Suppressor macrophage treated with lipopolysaccharide for 1 hour (primary cell): ENCODE measurements around the gene KIF15.
A peak's percentile ranks its signal among the peaks of the same experiment; 100 is the strongest.
"Not testable (repeated sequence)": the region's sequence is repeated elsewhere in the genome, so short reads cannot be mapped to it uniquely, and the experiment has no call there.

Source experiments
- DNase-seq, 3 donors: peaks; one replicate each; pipeline ENCODE4 v3.0.0-alpha.2; 2020 to 2022

KIF15 gene, protein sequence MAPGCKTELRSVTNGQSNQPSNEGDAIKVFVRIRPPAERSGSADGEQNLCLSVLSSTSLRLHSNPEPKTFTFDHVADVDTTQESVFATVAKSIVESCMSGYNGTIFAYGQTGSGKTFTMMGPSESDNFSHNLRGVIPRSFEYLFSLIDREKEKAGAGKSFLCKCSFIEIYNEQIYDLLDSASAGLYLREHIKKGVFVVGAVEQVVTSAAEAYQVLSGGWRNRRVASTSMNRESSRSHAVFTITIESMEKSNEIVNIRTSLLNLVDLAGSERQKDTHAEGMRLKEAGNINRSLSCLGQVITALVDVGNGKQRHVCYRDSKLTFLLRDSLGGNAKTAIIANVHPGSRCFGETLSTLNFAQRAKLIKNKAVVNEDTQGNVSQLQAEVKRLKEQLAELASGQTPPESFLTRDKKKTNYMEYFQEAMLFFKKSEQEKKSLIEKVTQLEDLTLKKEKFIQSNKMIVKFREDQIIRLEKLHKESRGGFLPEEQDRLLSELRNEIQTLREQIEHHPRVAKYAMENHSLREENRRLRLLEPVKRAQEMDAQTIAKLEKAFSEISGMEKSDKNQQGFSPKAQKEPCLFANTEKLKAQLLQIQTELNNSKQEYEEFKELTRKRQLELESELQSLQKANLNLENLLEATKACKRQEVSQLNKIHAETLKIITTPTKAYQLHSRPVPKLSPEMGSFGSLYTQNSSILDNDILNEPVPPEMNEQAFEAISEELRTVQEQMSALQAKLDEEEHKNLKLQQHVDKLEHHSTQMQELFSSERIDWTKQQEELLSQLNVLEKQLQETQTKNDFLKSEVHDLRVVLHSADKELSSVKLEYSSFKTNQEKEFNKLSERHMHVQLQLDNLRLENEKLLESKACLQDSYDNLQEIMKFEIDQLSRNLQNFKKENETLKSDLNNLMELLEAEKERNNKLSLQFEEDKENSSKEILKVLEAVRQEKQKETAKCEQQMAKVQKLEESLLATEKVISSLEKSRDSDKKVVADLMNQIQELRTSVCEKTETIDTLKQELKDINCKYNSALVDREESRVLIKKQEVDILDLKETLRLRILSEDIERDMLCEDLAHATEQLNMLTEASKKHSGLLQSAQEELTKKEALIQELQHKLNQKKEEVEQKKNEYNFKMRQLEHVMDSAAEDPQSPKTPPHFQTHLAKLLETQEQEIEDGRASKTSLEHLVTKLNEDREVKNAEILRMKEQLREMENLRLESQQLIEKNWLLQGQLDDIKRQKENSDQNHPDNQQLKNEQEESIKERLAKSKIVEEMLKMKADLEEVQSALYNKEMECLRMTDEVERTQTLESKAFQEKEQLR (N-terminal part only)

GRCh38 chr3:44761424-44762169 lies at the start of gene KIF15, which contains the start of gene KIAA1143:
KIF15 (plus strand) TSS chr3:44761794; CDS start chr3:44761866, 72 bp downstream.
KIAA1143 (minus strand) TSS chr3:44761619; CDS start chr3:44761602, 17 bp downstream.
- DNase-seq: peak; percentile 99 to 100 (median 99)

DNA sequence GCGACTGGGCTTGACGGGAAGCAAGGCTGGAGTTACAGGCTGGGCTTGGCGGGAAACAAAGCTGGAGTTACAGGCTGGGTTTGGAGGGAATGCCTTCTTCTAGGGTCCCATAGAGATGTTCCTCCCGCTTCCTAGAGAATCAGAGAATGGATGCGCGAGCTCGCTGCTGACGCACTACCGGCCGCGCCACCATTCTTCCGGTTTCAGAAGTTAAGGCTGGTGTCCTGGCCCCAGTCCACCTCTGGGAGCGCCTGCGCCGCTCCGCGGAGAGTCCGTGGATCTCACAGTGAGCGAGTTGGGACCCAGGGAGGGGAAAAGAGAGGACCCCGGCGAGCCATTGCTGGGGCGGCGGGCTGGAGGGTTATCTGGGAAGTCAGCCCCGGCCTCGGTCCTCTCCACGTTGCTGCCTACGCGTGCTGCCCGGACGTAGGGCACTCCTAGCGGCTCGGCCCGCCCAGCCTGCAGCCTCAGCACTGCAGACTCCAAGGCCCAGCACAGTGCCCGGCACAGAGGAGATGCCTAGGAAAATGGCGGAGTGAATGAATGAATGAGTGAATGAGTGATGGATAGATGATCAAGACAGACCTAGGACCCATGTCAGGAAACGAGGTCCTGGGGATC lies 49.0 kb upstream of the KIF15 start, which contains the start of gene ZNF502:
Gene ZNF502 (plus strand): TSS at position 206 of the 621 bp plus-strand sequence. CDS start 7,602 bp downstream, outside the sequence.
- DNase-seq: peak; percentile 76 to 90 (median 82)

DNA sequence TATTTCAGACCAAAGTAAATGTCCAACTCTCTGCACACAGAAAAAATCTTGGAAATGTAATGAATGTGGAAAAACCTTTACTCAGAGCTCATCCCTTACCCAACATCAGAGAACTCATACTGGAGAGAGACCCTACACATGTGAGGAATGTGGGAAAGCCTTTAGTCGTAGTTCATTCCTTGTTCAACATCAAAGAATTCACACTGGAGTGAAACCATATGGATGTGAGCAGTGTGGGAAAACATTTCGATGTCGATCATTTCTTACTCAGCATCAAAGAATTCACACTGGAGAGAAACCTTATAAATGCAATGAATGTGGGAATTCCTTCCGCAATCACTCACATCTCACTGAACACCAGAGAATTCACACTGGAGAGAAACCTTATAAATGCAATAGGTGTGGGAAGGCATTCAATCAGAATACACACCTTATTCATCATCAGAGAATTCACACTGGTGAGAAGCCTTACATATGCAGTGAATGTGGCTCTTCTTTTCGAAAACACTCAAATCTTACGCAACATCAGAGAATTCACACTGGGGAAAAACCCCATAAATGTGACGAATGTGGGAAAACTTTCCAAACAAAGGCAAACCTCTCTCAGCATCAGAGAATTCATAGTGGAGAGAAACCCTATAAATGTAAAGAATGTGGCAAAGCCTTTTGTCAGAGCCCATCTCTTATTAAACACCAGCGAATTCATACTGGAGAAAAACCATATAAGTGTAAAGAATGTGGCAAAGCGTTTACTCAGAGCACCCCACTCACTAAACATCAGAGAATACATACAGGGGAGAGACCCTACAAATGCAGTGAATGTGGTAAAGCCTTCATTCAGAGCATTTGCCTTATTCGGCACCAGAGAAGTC lies 40.1 kb upstream of the KIF15 start:
- DNase-seq: peak in 2 of 3 donors; percentile 1 to 2

DNA sequence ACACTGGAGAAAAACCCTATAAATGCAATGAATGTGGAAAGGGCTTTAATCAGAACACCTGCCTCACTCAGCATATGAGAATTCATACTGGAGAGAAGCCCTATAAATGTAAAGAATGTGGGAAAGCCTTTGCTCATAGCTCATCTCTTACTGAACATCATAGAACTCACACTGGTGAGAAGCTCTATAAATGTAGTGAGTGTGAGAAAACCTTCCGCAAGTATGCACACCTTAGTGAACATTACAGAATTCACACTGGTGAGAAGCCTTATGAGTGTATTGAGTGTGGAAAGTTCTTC lies 39.5 kb upstream of the KIF15 start:
- DNase-seq: peak in 1 of 3 donors; percentile 16

DNA sequence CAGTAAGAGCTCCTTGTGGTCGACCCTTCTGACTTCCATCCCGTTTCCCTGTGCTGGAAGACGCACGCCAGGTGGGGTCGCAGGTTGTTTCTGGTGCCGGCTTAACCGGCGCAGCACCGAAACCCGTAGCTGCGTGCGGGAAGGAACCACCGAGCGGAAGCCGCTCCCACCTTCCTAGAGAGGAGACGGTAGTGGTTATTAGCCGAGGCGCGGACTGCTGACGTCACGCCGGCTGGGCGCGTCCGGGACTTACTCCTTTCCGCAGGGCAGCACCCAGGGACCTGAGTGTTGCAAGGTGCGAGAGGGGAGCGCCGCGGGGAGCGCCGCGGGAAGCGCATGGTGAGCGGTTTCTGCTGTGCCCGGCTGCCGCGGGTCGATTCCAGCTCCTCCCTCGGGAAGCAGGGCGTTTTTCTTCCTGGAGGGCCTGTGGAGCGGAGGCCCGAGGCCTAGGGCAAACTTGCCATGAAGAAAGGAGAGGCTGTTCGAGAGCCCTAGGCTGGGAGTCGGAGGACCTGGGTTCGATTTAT lies 32.1 kb upstream of the KIF15 start, which contains the start of gene ZNF501:
Gene ZNF501 (plus strand): TSS at position 252 of the 527 bp plus-strand sequence. CDS start 4,787 bp downstream, outside the sequence.
- DNase-seq: peak; percentile 81 to 94 (median 90)

DNA sequence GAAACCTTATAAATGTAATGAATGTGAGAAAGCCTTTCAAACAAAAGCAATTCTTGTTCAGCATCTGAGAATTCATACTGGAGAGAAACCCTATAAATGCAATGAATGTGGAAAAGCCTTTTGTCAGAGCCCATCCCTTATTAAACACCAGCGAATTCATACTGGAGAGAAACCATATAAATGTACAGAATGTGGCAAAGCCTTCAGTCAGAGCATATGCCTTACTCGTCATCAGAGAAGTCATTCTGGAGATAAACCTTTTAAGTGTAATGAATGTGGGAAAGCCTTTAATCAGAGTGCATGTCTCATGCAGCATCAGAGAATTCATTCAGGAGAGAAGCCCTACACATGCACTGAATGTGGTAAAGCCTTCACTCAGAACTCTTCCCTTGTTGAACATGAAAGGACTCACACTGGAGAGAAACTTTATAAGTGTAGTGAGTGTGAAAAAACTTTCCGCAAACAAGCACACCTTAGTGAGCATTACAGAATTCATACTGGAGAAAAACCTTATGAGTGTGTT lies 26.9 kb upstream of the KIF15 start:
- peak in 1 of 3 donors; percentile 16 for DNase-seq

GRCh38 chr3:44761101-44761423 lies 532 bp upstream of the KIF15 start:
- no peak for DNase-seq

DNA sequence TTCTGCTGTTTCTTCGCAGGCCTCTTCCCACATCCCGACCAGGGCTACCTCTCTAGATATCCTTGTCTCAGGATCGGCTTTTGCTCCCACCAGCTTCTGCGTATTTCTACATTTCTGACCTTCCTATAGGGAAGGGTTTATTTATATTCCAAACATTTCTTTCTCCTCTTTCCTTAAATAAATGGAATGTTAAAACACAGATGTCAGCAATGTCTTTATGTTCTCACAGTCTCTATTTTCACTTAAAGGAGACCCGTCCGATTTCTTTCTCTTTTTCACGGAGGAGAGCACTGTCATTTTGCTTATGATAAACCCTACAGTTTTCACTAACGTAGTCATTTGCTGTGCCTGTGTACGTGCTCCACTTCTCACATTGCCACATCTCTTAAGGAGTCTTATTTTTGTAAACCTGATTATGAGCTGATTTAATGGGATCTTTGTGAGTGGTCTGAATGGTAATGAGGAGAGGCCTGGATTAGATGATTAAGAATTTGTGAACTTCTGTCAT lies 630 bp downstream of the KIF15 start:
- peak in 1 of 3 donors; percentile 1 for DNase-seq

- no peak for DNase-seq
Measured at GRCh38 chr3:44762690-44763089, 1.1 kb downstream of the KIF15 start.

DNA sequence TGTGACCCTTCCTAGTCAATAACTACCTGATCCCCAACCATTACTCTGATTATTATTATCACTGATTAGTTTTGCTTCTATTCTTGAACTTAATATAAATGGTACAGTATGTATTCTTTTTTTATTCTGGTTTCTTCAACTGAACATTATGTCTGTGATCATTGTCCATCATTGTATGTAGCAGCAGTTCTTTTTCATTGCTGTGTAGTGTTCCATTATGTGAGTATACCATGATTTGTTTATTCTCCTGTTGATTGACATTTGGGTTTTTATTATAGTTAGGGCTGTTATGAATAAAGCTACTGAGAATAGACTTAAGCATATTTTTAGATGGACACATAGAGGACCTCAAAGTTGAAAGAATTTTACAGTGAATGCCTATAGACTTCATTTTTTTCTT lies 2.7 kb downstream of the KIF15 start:
- no peak for DNase-seq

DNA sequence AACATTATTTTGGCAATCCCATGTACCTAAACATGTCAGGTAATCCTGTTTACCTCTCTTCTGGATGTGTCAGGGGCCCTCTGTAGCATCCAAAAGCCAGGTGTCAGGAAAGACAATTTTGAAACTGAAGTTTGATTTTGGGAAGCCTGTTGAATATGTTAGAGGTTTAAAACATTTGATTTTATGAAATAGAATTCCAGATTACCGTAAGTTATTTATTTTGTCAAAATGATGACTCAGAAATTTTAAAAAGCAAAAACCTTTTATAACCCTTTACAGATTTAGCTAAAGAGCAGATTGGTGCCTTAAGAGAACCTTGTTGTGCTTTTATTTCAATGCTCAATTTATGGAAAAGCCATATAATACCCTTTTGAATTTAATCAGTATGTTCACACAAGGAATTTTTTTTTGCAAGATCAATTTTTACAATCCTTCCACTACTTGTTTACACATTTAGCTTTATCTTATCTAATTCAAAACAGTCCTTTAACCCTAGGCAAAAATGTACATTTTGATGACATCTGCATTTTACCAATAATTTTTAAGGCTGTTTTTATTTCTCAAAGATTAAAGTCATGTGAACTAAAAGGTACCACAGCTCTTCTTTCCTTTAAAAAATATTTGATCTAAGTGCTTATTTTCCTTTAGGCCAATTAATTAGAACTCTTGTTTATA lies 10.0 kb downstream of the KIF15 start:
- no peak for DNase-seq

GRCh38 chr3:44772099-44772442 lies 10.5 kb downstream of the KIF15 start:
- no peak for DNase-seq

- no peak for DNase-seq
Measured at GRCh38 chr3:44782891-44783290, 21.3 kb downstream of the KIF15 start.

- DNase-seq: no peak
Measured at GRCh38 chr3:44795197-44795596, 33.6 kb downstream of the KIF15 start.

GRCh38 chr3:44802011-44802410 lies 40.4 kb downstream of the KIF15 start:
- DNase-seq: peak; percentile 20 to 44 (median 30)

- DNase-seq: no peak
Measured at GRCh38 chr3:44803298-44803697, 41.7 kb downstream of the KIF15 start.

GRCh38 chr3:44805960-44806359 lies 44.4 kb downstream of the KIF15 start:
- DNase-seq: no peak

DNA sequence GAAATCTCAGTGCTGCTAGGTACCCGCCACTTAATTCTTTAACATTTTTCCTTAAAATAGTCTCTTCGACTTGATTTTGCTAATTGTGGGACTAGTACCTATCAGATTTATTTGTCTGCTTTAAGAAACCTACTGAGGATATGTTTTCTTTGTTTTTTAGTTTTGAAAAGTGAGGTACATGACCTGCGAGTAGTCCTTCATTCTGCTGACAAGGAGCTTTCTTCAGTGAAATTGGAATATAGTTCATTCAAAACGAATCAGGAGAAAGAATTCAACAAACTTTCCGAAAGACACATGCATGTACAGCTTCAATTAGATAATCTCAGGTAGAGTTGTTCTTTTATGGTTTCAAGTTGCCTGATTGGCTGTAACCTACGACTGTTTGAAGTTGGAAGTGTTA lies 53.2 kb downstream of the KIF15 start:
- no peak for DNase-seq

DNA sequence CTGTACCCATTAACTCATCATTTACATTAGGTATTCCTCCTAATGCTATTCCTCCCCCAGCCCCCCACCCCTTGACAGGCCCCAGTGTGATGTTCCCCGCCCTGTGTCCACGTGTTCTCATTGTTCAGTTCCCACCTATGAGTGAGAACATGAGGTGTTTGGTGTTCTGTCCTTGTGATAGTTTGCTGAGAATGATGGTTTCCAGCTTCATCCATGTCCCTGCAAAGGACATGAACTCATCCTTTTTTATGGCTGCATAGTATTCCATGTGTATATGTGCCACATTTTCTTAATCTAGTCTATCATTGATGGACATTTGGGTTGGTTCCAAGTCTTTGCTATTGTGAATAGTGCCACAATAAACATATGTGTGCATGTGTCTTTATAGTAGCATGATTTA lies 54.7 kb downstream of the KIF15 start:
- DNase-seq: not testable (repeated sequence)
